GM10266 (cell line): Measurements from ENCODE around the gene PRRX1.

Experiments
- DNase-seq: peaks from one replicate; pipeline ENCODE4 v3.0.0; 2012; ENCODE audit errors: extremely low spot score
- TF ChIP-seq, protein P1 (sequence below): IDR thresholded peaks from 2 replicates; pipeline ENCODE4 v1.5.1; 2012; ENCODE audit warnings: mild to moderate bottlenecking, low read depth; ENCODE audit not compliant: control insufficient read depth, insufficient read depth; ENCODE audit errors: missing control alignments

Gene PRRX1

DNA sequence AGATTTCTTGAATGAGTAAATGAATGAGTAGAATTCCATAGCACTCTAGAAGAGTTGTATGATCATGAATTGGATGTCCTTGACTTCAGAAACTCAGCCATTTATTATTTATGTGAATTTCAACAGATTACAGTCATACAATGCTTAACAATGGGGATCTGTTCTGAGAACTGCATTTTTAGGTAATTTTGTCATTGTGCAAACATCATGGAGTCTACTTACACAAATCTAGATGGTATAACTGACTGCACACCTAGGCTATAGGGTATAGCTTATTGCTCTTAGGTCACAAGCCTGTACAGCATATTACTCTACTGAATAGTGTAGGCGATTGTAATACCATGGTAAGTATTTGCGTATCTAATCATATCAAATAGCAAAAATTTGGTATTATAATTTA is 59.6 kb downstream of the PRRX1 start:
- DNase-seq, result no peak
- TF ChIP-seq, protein P1, sequence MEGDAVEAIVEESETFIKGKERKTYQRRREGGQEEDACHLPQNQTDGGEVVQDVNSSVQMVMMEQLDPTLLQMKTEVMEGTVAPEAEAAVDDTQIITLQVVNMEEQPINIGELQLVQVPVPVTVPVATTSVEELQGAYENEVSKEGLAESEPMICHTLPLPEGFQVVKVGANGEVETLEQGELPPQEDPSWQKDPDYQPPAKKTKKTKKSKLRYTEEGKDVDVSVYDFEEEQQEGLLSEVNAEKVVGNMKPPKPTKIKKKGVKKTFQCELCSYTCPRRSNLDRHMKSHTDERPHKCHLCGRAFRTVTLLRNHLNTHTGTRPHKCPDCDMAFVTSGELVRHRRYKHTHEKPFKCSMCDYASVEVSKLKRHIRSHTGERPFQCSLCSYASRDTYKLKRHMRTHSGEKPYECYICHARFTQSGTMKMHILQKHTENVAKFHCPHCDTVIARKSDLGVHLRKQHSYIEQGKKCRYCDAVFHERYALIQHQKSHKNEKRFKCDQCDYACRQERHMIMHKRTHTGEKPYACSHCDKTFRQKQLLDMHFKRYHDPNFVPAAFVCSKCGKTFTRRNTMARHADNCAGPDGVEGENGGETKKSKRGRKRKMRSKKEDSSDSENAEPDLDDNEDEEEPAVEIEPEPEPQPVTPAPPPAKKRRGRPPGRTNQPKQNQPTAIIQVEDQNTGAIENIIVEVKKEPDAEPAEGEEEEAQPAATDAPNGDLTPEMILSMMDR, result no peak

GRCh38 chr1:170725326-170725725 is 61.4 kb downstream of the PRRX1 start:
- TF ChIP-seq, protein P1, result no peak
- DNase-seq, result no peak

DNA sequence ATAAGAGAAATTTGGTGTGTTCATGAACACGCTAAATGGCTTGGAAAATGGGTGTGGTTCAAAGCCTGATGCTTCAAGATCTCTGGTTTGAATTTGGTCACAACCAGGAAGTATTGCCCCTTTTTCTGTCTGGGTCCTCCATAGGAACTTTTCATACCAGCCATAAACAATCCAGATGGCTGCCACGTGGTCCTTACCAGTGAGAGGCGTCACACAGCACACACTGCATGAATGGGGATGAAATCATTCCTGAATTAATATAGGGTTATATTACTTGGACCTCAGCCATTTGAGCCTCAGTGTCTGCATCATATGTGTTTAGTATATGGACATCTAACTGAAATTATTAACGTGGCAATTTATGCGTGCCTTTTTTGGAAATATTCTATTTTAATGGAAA is 64.0 kb downstream of the PRRX1 start:
- DNase-seq, result no peak
- TF ChIP-seq, protein P1, result no peak

- DNase-seq, result no peak
- TF ChIP-seq, protein P1, result no peak
These were observed 65.5 kb downstream of the PRRX1 start for GRCh38 chr1:170729225-170730002.

GRCh38 chr1:170730014-170730413 is 66.1 kb downstream of the PRRX1 start:
- DNase-seq, result no peak
- TF ChIP-seq, protein P1, result no peak

- no peak for DNase-seq
- TF ChIP-seq, protein P1, result no peak
These were observed 66.5 kb downstream of the PRRX1 start for GRCh38 chr1:170730438-170730837.

- TF ChIP-seq, protein P1, result no peak
- no peak for DNase-seq
These were observed 67.8 kb downstream of the PRRX1 start for GRCh38 chr1:170731566-170732251.
